Vagina (tissue), 2 donors: ENCODE results near the gene WASL. TPM values are rescaled to one million over a fixed set of nuclear protein-coding genes. Genes with fewer than 3 reads are reported as not detected.

ENCODE experiments used
- DNase-seq, 2 donors: peaks; one replicate each; pipeline ENCODE4 v3.0.0-alpha.2; 2017; ENCODE audit errors: extremely low spot score in 2 of 2
- H3K27ac ChIP-seq: fragments of 200-600 bp; sonication (generic); one replicate; pipeline ENCODE4 v1.5.1; 2019
- H3K27me3 ChIP-seq: fragments of 200-600 bp; sonication (generic); one replicate; pipeline ENCODE4 v1.5.1; 2019
- H3K36me3 ChIP-seq, 2 donors: fragments of 200-600 bp; sonication (generic); one replicate each; pipeline ENCODE4 v1.5.1; 2017 to 2019
- H3K4me1 ChIP-seq: fragments of 200-600 bp; sonication (generic); one replicate; pipeline ENCODE4 v1.5.1; 2019
- H3K4me3 ChIP-seq, 2 donors: fragments of 200-600 bp; sonication (generic); 1 replicate in 1 of 2; 2 replicates in 1 of 2; pipeline ENCODE4 v1.5.1; 2016 to 2019
- H3K9me3 ChIP-seq: fragments of 200-600 bp; sonication (generic); one replicate; pipeline ENCODE4 v1.5.1; 2019
- POLR2A ChIP-seq, 2 donors: fragments of 450-650 bp; IDR thresholded peaks; one replicate each; pipeline ENCODE4 v1.6.1; 2017; ENCODE audit warnings: antibody characterized with exemption in 2 of 2, mild to moderate bottlenecking in 2 of 2, moderate library complexity in 2 of 2
- POLR2AphosphoS5 ChIP-seq, 2 donors: sonication (generic); formaldehyde crosslinking; IDR thresholded peaks; one replicate each; pipeline ENCODE4 v1.9.0; 2017; ENCODE audit warnings: antibody characterized with exemption in 2 of 2, mild to moderate bottlenecking in 2 of 2, low read depth in 1 of 2; ENCODE audit not compliant: insufficient read depth in 1 of 2
- intact Hi-C: fragments of 100-400 bp; cut with DNase I; formaldehyde crosslinking; loops from one replicate; pipeline ENCODE4 v1.15.1; 2023
- total RNA-seq: library from RNA; depleted of rRNA; stranded (reverse); fragments of >200 nt; gene quantifications from one replicate; pipeline ENCODE4 v1.2.3, GENCODE V29; 2016
- TF ChIP-seq, protein P1 (sequence below), 3 experiments: fragments of 450-650 bp in 2 of 3; fragments of 200-600 bp in 1 of 3; sonication (generic) in 1 of 3; IDR thresholded peaks; one replicate each; pipeline ENCODE4 v1.5.1; 2017 to 2019; ENCODE audit warnings: antibody characterized with exemption in 3 of 3, mild to moderate bottlenecking in 2 of 3, moderate library complexity in 2 of 3

WASL gene
- total RNA-seq, 1 donor from 2014 or later: 24.8 TPM

DNA sequence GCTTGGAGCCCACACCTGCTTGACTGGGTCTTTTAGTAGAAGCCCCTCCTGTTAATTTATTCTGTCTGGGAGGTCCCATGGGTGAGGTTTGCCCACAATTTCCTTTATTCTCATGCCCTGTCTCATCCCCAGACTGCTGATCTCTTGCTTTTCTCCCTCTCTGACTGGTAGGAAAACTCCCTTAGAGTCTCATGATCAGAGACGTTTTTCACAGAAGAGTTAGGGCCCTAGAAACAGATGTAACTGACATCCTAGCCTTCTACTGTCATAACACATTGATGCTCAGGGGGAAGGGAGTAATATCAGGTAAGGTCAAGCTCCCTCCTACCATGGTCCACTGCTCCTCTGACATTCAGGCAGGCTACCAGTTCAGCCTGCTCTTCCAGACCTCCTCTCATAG lies 43.7 kb upstream of the WASL start:
- Histone ChIP-seq H3K36me3 (no peaks in the 10 kb centered on the region), H3K27ac (no peak overlapping the region), H3K27me3 (no peaks in the 10 kb centered on the region), H3K9me3 (no peaks in the 10 kb centered on the region), H3K4me3 (no peak overlapping the region), H3K4me1 (peaks cover 2% of the 10 kb centered on the region)
- DNase-seq: no peak
- intact Hi-C loops: no loop called here
- TF ChIP-seq, protein P1, sequence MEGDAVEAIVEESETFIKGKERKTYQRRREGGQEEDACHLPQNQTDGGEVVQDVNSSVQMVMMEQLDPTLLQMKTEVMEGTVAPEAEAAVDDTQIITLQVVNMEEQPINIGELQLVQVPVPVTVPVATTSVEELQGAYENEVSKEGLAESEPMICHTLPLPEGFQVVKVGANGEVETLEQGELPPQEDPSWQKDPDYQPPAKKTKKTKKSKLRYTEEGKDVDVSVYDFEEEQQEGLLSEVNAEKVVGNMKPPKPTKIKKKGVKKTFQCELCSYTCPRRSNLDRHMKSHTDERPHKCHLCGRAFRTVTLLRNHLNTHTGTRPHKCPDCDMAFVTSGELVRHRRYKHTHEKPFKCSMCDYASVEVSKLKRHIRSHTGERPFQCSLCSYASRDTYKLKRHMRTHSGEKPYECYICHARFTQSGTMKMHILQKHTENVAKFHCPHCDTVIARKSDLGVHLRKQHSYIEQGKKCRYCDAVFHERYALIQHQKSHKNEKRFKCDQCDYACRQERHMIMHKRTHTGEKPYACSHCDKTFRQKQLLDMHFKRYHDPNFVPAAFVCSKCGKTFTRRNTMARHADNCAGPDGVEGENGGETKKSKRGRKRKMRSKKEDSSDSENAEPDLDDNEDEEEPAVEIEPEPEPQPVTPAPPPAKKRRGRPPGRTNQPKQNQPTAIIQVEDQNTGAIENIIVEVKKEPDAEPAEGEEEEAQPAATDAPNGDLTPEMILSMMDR (IDR thresholded peaks at IDR 0.05): no peak
- TF ChIP-seq POLR2AphosphoS5 (IDR thresholded peaks at IDR 0.05; ENCODE audit: insufficient read depth in 1 of 2, low read depth in 1 of 2): no peak
- no peak for TF ChIP-seq POLR2A (IDR thresholded peaks at IDR 0.05)

DNA sequence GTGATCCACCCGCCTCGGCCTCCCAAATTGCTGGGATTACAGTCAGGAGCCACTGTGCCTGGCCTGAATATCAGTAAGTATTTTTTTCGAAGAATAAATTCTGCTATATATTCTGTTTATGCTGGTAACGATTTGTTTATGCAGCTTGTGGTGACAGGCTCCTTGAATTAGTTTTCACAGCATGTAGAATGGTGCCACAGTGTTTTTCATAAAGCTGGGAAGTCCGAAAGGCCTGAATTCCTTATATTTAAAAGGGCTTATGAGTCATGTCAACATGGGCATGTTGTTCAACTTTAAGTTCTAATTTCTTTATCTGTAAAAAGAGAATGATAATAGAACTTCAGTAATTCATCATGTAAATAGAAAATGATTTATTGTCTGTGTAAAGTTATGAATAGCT lies 42.2 kb upstream of the WASL start:
- TF ChIP-seq POLR2AphosphoS5 (IDR thresholded peaks at IDR 0.05; ENCODE audit: insufficient read depth in 1 of 2, low read depth in 1 of 2) (no peak), POLR2A (IDR thresholded peaks at IDR 0.05) (no peak)
- intact Hi-C loops: no loop called here

DNA sequence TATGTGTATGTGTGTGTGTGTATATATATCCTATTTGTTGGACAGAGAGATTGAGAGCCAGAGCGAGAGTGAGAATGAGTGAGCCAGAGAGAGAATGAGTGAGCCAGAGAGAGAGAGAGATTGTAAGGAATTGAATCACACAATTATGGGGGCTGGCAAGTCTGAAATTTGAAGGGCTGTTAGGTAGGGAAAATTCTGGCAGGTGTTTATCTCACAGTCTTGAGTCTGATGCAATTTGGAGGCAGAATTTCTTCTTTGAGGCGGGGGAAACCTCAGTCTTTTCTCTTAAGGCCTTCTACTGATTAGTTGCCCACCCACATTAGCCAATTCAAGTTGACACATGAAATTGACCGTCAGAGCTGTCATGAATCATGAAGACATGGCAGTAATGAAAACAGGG lies 41.0 kb upstream of the WASL start:
- TF ChIP-seq, protein P1 (IDR thresholded peaks at IDR 0.05): no peak
- TF ChIP-seq POLR2AphosphoS5 (IDR thresholded peaks at IDR 0.05; ENCODE audit: insufficient read depth in 1 of 2, low read depth in 1 of 2) (no peak), POLR2A (IDR thresholded peaks at IDR 0.05) (no peak)
- Histone ChIP-seq H3K27ac (no peak overlapping the region), H3K4me3 (no peak overlapping the region), H3K36me3 (no peaks in the 10 kb centered on the region), H3K4me1 (peaks cover 5% of the 10 kb centered on the region), H3K27me3 (no peaks in the 10 kb centered on the region), H3K9me3 (no peaks in the 10 kb centered on the region)
- intact Hi-C loops: no loop called here
- no peak for DNase-seq

More for the DNA sequence above, 42.2 kb upstream of the WASL start:
- Histone ChIP-seq H3K27me3 (no peaks in the 10 kb centered on the region), H3K27ac (no peak overlapping the region), H3K36me3 (no peaks in the 10 kb centered on the region), H3K4me1 (no peaks in the 10 kb centered on the region), H3K4me3 (no peak overlapping the region), H3K9me3 (no peaks in the 10 kb centered on the region)
- DNase-seq: no peak

DNA sequence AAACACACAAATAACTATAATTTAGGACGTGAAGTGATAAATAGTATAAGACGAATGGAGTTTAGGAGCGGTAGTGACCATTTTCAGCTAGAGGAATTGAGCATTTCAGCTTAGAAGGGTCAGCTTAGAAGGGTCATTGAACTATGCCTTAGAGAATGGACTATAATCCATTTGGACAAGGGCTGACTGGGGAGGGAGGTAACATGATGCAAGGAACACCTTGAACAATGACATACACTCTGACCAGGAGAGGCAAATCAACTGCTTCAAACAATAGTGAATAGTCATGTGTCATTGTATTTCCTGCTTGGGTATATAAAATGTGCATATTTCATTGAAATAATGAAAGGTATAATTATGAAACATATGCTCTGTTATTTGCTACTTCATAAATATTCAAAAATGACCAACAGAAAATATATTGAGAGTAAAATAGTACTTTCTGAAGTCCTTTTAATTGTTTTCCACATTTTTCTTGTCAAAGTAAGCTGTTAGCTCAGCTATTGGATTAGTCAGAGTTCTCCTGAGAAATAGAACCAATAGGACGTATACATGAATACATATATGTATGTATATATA lies 40.5 kb upstream of the WASL start:
- no peaks in the 10 kb centered on the region for H3K36me3 ChIP-seq
- H3K4me3 ChIP-seq: no peak overlapping the region
- DNase-seq: no peak
- intact Hi-C loops: no loop called here
- TF ChIP-seq, protein P1 (IDR thresholded peaks at IDR 0.05): no peak
- no peak for TF ChIP-seq POLR2AphosphoS5 (IDR thresholded peaks at IDR 0.05; ENCODE audit: insufficient read depth in 1 of 2, low read depth in 1 of 2)
- no peak overlapping the region for H3K27ac ChIP-seq
- H3K27me3 ChIP-seq: no peaks in the 10 kb centered on the region
- H3K9me3 ChIP-seq: no peaks in the 10 kb centered on the region
- peaks cover 8% of the 10 kb centered on the region for H3K4me1 ChIP-seq

DNA sequence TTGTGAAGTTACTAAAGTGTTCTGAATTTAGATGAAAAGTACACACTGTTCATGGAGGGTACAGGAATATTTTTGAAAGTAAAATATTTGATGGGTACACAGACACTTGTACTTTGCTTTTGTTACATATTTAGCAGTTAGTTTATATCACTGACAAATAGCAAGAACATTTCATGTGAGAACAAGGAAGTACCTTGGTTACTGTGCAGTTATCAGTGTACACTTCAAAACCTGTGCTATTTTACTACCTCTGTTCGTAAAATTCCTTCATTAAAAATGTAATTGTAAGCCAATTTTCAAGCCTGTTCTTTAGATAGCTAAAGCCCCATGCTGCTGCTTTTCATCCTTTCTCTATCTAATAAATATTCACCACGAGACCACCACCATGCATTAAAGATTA lies 39.8 kb upstream of the WASL start:
- TF ChIP-seq POLR2A (IDR thresholded peaks at IDR 0.05): no peak
- no peak for TF ChIP-seq POLR2AphosphoS5 (IDR thresholded peaks at IDR 0.05; ENCODE audit: insufficient read depth in 1 of 2, low read depth in 1 of 2)
- Histone ChIP-seq H3K4me1 (peaks cover 8% of the 10 kb centered on the region), H3K4me3 (no peak overlapping the region), H3K27ac (no peak overlapping the region), H3K27me3 (no peaks in the 10 kb centered on the region), H3K36me3 (no peaks in the 10 kb centered on the region), H3K9me3 (no peaks in the 10 kb centered on the region)
- DNase-seq: no peak
- intact Hi-C loops: no loop called here

DNA sequence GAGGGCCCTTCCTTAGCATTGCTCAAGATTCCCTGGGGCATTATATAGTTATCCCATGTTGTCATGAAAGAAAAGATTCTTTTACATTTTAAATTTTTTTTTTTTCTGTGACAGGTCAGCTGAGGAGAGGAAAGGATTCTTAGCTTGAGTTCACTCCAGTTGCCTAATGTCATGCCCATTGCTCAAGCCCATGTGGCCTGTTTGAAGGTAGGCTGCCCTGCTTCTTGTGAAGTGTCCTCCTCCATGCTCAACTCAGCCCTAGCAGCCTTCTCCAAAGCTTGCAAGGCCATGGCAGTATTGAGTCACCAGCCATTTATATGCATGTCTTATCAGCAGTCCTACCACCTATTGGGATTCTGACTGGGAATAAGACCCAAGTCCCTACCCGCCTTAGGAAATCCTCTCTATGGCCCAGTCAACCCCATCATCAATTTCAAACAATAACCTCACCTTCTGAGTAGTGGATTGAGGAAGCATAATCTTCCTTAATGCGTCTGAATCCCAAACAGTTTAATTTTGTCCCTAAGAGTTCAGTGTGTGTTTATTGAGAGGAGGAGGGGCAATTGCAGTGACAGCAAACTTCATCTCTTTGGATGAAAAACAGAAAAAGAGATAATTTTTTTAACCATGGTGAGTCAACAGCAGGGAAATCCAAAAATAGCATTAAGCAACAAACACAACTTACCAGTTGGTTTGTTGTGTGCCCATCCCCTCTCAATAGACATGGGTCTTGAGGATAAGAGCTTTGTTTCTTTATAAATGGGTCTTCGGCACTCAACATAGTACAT lies 38.6 kb upstream of the WASL start:
- DNase-seq: no peak
- TF ChIP-seq POLR2A (IDR thresholded peaks at IDR 0.05) (no peak), POLR2AphosphoS5 (IDR thresholded peaks at IDR 0.05; ENCODE audit: insufficient read depth in 1 of 2, low read depth in 1 of 2) (no peak)
- TF ChIP-seq, protein P1 (IDR thresholded peaks at IDR 0.05): no peak
- Histone ChIP-seq H3K36me3 (no peaks in the 10 kb centered on the region), H3K27me3 (no peaks in the 10 kb centered on the region), H3K4me1 (peaks cover 8% of the 10 kb centered on the region), H3K27ac (no peak overlapping the region), H3K4me3 (no peak overlapping the region), H3K9me3 (no peaks in the 10 kb centered on the region)
- intact Hi-C loops: no loop called here
